Effector CD4-positive, alpha-beta T cell (primary cell): ENCODE data around the gene DNAJC7.
A peak's percentile ranks its signal among the peaks of the same experiment; 100 is the strongest.

ENCODE experiments used
- DNase-seq: peaks from one replicate; pipeline ENCODE4 v3.0.0-alpha.2; 2020
- total RNA-seq: gene quantifications from one replicate; lab custom pipeline; 2026; lab: John Stamatoyannopoulos, UW

DNAJC7 gene, protein sequence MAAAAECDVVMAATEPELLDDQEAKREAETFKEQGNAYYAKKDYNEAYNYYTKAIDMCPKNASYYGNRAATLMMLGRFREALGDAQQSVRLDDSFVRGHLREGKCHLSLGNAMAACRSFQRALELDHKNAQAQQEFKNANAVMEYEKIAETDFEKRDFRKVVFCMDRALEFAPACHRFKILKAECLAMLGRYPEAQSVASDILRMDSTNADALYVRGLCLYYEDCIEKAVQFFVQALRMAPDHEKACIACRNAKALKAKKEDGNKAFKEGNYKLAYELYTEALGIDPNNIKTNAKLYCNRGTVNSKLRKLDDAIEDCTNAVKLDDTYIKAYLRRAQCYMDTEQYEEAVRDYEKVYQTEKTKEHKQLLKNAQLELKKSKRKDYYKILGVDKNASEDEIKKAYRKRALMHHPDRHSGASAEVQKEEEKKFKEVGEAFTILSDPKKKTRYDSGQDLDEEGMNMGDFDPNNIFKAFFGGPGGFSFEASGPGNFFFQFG
- 107 reads per million, percentile 84 among the genes with 10 or more reads in this experiment for total RNA-seq

DNA sequence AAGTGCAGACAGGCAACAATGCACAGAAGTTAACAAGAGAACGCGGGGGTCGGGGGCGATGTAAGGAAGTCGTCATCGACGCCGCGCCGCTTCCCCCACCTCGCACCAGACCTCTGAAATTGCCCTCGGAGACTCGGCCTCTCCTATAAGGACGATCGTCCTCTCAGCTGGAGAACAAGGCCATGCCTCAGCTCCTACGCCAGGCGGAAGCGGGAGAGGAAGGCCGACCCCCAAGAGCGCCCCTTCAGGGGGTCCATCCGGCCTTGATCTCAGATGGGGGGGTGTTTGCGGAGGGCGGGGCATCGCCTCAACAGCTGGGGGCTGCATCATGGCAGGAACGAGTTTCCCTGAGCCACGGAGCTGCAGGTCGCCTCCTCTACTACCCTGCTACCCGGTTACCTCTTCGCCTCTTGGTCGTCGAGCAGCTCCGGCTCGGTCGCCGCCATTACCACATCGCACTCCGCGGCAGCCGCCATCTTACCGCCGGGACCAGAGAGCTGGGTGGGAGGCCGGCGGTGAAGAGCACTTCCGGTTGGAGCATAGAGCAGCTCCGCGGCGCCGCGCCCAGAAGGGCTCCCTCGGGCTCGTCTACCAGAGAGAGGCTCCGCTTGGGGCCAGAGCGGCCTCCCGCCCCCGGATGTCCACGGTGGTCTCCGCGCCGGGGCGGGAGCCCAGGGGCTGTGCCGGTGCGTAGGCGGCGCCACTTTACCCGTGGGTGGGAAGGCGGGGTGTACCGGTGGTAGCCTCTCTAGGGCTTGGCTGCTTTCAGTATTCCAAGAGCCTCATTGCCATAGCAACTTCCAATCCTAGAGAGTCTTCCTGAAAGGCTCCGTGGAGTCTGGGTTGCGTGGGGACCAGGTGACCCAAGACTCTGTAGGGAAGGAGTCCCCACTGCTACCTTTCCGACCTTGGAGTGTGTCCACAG is at the start of gene DNAJC7:
DNAJC7 (minus strand) TSS at position 499 of the 925 bp plus-strand sequence; CDS start at position 476, 23 bp downstream.
- DNase-seq, result peak; percentile 81

DNA sequence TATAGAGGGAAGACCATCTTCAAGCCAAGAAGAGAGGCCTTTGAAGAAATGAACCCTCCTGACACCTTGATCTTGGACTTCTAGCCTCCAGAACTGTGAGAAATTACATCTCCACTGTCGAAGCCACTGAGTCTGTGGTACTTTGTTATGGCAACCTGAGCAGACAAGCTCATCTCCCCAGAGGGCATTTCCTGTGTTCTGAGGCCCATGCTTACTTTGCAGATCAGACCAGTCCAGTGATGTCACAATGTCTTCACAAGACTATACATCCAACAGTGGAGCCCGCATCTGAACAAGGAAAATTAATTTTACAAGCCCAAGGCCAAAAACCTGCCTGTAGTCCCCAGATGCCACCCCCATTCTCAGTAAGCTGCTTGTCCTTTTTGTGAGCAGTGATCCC is 48.0 kb upstream of the DNAJC7 start:
- no peak for DNase-seq

DNA sequence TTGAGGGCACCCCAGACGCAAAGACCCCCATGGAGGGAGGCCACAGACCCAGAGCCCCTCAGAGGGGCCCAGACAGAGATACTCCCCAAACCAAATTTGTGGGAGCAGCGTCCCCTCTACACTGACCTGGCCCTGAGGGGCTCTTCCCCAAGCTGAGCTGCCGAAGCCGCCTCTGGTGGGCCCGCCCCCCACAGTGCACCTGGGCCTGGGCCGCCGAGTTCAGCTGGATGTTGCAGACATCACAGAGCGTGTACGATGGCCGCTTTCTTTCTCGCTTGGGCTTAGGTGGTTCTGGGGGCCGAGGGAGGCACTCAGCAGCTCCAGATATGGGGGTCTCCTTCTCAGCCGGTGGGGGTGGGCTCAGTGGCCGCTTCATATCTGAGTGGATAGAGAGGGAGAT is 45.4 kb upstream of the DNAJC7 start:
- no peak for DNase-seq

DNA sequence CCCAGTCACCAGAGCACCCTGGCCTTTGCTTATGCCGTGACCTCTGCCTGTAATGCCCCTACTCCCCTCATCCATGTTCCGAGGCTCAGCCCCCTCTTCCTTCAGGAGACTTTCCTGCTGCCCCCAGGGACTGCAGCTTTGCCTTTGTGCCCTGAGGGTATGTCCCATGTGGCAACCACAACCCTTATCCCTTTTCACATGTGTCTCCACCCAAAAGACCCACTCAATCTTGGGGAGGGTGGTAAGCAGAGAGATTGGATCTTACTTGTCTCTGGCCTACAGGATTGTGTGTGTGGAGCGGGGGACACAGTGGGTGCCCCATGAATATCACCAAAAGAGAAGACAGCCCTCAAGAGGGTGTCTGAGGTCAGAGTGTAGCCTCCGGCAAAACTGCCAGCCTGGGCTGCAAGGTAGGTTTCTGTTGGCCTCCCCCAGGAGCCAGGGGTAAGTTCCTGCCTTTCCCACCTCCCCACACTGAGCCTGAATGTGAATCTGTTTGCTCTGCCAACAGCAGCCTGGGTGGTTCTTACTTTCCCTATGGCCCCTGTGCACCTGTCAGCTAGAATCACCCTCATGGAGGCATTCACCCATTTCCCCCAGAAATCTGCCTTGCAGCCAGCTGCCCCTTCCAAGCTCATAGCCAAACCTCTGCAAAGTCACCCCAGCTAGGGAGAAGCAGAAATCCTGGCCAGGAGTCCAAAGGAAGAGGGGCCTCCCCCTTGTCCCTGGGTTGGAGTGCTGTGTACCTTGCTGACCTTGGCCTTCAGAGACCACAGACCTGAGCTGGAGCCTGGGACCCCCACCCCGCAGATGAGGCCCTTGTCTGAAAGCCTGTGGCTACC is 44.6 kb upstream of the DNAJC7 start:
- DNase-seq, result no peak

DNA sequence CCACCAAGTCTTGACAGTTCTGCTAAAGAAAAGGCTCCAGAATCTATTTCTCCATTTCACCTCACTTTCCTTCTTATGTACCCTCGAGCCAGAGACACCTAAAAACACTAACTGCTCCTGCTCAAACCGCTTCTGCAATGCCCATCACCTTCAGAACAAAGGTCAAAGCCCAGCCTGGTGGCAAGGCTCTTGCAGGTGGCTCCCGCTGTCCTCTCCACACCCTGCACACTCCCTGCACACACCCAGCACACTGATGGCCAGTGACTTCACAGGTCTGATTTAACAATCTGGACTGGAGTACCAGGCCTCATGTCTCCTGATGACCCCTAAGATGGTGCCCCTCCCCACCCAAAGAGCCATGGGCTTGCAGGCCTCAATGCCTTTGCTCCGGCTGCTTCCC is 43.0 kb upstream of the DNAJC7 start:
- no peak for DNase-seq

DNA sequence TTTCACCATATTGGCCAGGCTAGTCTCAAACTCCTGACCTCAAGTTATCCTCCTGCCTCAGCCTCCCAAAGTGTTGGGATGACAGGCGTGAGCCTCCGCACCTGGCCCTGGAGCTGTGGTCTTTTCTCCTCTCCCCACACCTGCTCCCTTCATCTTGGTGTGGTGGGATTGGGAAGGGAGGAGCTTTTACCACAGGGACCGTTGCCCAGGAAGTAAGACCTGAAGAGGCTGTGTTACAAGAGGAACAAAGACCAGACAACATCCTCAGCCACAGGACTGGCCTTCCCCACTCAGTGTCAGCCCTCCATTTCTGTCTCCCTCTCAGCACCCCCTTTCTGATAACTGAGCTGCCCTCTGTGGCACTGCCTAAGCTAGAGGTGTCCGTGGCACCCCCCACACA is 42.6 kb upstream of the DNAJC7 start:
- DNase-seq, result no peak

DNA sequence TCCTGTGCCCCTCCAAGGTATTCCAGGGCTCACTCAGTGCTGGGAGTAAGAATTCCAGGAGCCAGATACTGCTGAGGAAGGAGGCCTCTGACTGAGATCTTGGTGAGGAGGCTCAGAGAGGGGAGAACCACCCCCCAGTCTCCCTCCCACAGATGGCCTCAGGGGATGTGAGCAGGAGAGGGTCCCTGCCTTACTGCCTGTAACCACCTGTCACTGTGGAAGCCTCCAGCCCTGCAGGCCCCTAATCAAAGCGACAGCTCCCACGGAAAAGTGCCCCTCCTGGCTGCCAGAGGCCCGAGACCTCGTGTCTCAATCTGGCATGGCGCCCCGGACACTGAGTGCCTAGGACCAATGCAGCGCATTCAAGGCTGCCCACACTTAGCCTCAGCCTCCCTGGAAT is 40.8 kb upstream of the DNAJC7 start:
- DNase-seq, result no peak

DNA sequence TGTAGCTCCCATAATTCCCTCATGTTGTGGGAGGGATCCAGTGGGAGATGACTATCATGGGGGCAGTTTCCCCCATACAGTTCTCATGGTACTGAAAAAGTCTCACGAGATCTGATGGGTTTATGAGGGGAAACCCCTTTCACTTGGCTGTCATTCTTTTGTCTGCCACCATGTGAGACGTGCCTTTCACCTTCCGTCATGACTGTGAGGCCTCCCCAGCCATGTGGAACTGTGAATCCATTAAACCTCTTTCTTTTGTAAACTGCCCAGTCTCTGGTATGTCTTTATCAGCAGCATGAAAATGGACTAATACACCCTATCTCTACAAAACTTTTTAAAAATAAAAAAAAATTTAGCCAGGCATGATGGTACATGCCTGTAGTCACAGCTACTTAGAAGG is 39.4 kb upstream of the DNAJC7 start:
- no peak for DNase-seq

DNA sequence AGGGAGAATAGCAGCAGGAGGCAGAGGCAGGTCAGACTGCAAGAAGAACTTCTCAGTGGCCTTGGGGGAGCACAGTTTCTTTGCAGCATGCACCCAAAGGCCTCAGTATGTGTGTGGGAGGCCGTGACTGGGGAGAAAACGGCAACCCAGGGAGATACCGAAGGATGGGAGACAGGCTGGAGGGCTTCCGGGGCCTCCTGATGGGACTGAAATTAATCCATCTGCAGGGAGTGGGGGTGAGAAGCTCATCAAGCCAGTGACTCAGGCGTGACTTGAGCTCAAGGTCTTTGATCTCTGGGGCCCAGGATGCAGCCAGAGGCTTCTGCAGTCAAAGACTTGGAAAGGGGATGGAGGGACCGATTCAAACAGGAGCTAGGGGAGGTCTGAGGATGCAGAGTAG is 38.3 kb upstream of the DNAJC7 start:
- DNase-seq, result no peak

DNA sequence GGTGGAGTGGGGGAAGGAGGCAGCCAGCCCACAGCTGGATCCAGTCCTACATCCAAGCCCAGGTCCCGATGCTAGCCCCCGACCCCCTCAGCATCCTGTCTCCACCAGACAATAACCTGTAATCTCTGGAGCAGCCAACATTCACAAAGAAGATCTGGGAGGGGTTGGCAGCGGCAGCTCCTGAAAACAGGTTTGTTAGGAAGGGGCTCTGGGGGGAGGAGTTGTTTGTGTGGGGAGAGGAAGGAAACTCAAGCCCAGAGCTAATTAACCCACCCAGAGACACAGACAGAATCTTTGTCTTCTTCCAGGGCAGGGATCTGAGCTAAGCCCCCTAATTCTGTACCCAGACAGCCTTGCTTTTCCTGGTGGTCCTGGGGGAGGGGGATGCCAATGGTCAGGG is 37.8 kb upstream of the DNAJC7 start:
- no peak for DNase-seq

DNA sequence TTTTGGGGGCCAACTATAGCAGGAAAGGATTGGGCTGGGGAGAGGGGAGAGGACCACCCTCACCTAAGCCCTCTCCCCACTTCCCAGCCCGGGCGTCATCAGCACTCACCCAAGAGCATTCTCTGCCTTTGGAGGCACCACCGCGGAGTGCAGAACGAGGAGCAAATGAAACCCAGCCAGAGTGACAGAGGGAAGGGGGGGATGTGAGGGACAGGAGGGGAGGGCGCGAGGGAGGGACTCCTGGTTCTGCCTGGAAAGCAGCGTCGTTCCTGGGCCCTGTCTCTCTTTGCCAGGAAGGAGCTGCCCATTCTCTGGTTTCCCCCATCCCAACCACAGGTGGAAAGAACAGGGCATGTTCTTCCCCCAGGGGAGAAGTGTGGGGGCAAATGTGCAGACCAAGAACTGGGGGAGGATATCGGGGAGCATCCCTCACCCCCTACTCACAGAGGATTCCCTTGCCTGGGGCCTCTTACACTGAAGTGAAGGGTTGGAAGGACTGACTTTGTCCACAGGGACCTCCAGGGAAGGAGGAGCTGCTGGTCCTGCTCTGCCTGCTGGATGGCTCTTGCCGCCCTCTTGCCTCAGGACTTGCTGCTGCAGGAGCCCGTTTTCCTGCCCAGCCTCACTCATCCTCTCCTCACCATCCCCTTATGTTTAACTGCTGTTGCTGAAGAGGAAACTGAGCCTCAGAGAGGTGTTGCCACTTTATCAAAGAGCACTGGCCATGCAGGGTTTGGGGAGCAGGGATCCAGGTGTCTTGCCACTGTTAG is 36.7 kb upstream of the DNAJC7 start:
- no peak for DNase-seq

DNA sequence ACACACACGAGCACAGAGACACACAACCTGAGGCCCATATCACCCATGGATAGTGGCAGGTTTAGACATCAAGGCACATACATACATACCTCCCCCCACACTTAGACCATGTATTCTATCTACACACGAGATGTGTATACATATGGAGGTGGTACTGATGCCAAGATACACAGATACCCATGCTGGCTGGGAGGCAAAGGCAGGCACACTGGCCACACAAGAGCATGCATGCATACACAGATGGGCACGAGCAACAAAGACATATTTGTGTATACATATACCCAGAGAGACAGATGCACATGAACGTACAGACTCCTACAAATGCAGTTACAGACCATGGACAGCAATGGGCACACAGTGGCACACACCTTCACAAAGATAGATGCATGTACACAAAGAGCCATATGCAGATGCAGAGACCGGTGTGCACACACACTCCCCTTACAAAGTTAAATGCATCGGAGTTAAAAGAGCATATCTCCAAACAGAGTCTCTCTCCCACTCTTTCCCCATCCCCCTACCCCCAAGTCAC is 35.2 kb upstream of the DNAJC7 start:
- DNase-seq, result no peak

DNA sequence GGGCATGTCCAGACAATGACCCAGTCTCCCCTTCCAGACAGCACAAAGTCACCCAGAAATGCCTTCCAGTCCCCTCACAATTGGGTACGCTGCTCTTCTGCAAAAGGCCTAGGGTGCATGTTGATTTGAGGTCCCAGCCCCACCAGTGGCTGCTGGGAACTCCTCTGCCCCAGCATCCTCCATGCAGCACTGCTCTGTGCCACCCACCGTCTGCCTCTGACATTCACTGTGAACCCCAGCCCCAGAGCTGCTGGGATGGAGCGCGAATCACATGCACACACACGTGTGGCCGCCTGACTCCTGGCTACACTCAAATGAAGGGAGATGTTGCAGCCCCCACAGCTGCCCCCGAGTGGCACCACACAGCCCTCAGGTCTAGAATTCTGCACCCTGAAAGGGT is 34.4 kb upstream of the DNAJC7 start:
- no peak for DNase-seq

DNA sequence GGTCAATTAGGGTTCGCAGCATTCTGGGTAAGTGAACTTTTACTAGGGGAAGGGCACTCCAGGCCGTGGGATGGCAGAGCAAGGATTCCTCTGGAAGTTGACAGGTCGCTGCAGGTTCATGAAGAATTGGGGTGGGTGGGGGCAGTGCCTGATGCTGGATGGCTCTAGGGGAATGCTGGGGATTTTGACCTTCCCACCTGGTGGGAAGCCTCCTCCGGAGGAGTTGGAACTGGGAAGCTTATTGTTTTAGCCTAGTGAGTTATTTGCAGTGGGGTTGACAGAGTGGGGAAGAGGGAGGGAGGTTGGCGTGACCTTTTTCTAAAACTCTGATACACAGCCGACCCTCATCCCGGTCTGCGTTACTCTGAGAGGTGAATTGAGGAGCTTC is 33.8 kb upstream of the DNAJC7 start:
- no peak for DNase-seq

DNA sequence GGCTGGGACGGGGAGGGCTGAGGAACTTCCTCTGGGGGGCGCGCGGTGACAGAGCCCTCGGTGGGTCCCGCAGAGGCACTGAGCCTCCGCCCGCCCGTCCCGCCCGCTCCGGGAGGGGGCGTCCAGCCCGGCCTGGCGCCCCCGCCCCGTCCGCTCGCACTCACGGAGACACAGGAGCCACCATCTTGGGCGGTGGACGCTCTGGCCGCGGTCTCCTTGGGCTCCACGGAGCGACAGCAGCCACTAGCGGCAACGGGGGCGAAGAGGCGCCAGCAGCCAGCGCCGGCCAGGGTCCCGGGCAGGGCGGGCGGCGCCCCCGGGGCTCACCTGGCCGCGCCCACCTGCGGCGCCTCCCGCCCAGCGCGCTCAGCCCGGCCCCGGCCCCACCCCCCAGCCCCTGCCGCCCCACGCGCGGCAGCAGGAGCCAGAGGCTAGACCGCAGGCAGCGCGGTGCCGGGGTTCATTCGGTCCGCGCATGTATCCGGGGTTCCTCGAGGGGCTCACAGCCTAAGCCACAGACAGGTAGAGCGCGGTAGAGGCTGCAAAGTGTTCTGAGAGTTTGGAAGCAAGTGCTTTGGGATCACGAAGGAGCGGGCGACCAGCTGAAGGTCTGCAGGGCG is 33.3 kb upstream of the DNAJC7 start, which contains the start of gene C17orf113:
C17orf113 (minus strand) TSS at position 209 of the 620 bp plus-strand sequence. CDS start 7,225 bp downstream, outside the sequence.
- DNase-seq, result peak; percentile 38

DNA sequence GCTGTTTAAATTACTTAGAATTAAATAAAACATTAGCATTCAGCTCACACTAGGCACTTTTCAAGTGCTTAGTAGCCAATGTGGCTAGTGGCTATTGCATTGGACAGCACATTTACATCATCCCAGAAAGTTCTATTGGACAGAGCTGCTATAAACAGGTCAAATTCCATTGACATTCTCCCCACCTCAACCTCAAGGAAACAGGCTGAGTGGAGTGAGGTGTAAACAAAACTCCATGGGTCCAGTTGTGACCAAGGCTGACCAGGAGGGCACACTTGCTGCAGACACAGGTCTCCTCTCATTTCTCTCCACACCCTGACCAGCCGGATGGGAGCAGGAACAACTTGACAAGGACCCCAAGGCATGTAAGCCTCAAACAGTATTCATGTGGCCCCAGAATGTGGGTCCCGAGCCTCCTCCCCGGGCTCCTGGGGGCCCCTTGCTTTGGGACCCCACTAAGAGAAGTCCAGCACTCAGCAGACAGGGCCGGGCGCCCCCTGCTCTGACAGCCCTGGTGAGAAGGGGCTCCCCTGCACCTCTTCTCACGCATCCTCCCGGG is 32.7 kb upstream of the DNAJC7 start:
- no peak for DNase-seq

DNA sequence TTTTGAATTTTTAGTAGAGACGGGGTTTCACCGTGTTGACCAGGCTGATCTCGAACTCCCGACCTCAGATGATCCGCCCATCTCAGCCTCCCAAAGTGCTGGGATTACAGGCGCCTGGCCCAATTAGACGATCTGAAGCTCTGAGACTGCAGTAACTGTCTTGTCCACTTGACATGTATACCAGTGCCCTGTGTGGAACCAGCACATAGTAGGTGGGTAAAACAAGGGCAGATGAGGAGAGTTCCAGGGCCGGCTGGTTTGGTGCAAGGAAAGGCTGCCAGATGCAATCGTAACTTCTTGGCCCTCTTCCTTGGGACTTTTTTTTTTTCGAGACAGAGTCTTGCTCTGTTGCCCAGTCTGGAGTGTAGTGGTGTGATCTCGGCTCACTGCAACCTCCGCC is 30.1 kb upstream of the DNAJC7 start:
- no peak for DNase-seq

DNA sequence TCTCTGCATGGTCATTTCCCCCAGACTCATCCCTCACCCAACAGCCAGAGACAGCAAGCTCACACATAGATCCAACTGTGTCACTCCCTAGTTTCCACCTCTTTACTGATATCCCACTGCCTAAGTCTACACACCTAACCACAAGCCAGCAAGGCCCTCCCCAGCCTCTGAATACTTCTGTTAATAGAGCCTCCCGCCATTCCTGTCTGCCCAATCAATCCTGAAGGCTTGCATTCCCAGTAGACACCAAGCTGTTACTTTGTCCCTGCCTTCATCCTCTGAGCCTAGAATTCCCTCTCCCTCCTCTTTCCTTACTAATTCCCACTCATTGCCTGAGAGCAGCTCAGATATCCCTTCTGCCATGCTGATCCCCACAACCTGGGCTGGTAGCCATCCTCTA is 28.5 kb upstream of the DNAJC7 start:
- DNase-seq, result no peak

DNA sequence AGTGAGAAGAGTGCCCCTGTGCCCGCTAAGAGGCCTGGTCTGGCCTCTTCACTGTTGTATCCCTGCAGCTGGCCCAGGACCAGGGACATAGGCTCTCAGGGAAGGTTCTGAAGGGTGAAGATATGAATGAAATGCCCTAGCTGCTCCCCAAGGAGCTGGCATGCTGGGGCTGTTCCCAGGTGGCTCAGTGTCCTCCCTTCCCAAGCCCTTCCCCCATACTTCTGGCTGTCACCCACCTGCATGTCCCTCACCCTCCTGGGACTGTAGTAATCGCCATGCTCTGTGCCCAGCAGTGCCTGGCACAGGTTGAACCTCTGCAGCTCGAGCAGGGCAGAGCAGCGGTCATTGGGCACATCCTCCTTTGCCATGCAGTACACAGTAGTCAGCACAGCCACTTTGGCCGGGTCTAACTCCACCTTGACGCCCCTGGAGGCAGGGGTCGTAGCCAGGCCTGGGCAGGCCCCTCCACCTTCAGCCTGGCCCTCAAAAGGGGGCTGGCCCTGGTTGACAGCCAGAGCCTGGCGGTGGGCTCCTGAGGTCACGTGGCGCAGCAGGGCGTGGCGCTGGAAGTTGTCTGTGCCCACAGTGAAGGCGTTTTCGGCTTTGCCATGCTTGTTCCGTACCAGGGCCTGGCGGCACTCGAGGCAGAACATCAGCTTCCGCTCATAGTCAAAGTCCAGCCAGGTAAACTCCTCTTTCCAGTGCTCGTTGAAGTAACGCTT is 25.5 kb upstream of the DNAJC7 start:
- no peak for DNase-seq

DNA sequence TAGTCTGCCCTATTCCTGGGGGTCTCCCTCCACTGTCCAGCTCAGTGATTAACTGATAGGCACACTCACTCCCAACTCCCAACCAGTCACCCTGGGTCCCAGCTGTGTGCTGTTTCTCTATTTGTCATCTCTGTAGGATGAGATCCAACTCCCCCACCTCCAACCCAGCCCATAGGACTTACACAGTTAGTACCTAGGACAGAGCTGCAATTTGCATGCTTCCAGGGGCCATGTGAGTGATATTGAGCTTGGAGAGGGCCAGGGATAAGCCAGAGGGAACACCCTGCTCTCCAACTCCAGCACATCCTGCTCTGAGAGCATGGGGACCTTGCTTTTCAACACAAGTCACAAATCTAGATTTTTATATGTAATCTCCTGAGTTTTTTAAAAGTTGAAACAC is 24.4 kb upstream of the DNAJC7 start:
- DNase-seq, result no peak
